HCT116 (cell line): ENCODE measurements around the gene ESPN. TPM values are rescaled to one million over a fixed set of nuclear protein-coding genes. Genes with fewer than 3 reads are reported as not detected.

ENCODE experiments used
- ATAC-seq: fragments of 200-7000 bp; cut with Tn5 transposase; 2 replicates; pipeline ENCODE4 v1.9.1; 2020; ENCODE audit warnings: mild to moderate bottlenecking, moderate library complexity
- Bru-seq: library from RNA; stranded (reverse); fragments of 400-500 nt; gene quantifications from one replicate; lab custom pipeline; 2021; lab: Mats Ljungman, UMichigan
- BruChase-seq, 2 experiments: library from RNA; stranded (reverse); fragments of 400-500 nt; gene quantifications; one replicate each; lab custom pipeline; 2021; lab: Mats Ljungman, UMichigan
- BruUV-seq: library from RNA; stranded (reverse); fragments of 400-500 nt; replicated peaks from 2 replicates; lab custom pipeline; 2021; lab: Mats Ljungman, UMichigan
- CTCF ChIA-PET: fragments of 300-600 bp; sonication (Branson Sonifier 250); formaldehyde crosslinking; loops from one replicate; lab custom pipeline; 2021; ENCODE audit warnings: antibody characterized with exemption; lab: Charles Lee
- POLR2A ChIA-PET: fragments of 300-600, 350-600 bp; sonication (Branson Sonifier 250); formaldehyde crosslinking; loops from one replicate; lab custom pipeline; 2021; ENCODE audit warnings: antibody characterized with exemption; lab: Charles Lee
- RAD21 ChIA-PET, 2 experiments: fragments of 300-600 bp; sonication (Branson Sonifier 250); formaldehyde crosslinking; loops; one replicate each; lab custom pipeline; 2023; ENCODE audit warnings: low total read pairs in 2 of 2; ENCODE audit not compliant: uncharacterized antibody in 2 of 2, unreplicated experiment in 2 of 2, low non-redundant PET in 1 of 2; lab: Charles Lee
- DNase-seq: peaks from one replicate; pipeline ENCODE4 v3.0.0-alpha.2; 2010; ENCODE audit warnings: low read depth, low spot score
- H2AFZ ChIP-seq: fragments of 200-600 bp; shearing (Covaris generic), sonication (generic); 2 replicates; pipeline ENCODE4 v1.6.1; 2017; ENCODE audit warnings: low read depth, mixed run types, mixed read lengths, antibody characterized with exemption, low read length; ENCODE audit not compliant: poor library complexity, severe bottlenecking
- H3K27ac ChIP-seq: 2 replicates; pipeline ENCODE4 v1.5.1; 2012; ENCODE audit warnings: low read depth, low read length
- H3K27me3 ChIP-seq: fragments of 200-600 bp; sonication (generic); 2 replicates; pipeline ENCODE4 v1.6.1; 2016; ENCODE audit warnings: mixed run types, low read length, mixed read lengths; ENCODE audit not compliant: insufficient read depth
- H3K36me3 ChIP-seq, 2 experiments: fragments of 200-500 bp in 1 of 2; fragments of 200-600 bp in 1 of 2; sonication (Bioruptor generic) in 1 of 2; sonication (generic) in 1 of 2; 2 replicates each; pipeline versions ENCODE4 v1.5.1 to v1.6.1; 2014 to 2016; ENCODE audit warnings: low read length in 2 of 2, inconsistent platforms in 1 of 2, mixed read lengths in 1 of 2, mixed run types in 1 of 2; ENCODE audit not compliant: insufficient read depth in 2 of 2, control insufficient read depth in 1 of 2
- H3K4me1 ChIP-seq, 2 experiments: fragments of 200-600 bp in 1 of 2; sonication (generic) in 1 of 2; 2 replicates each; pipeline versions ENCODE4 v1.5.1 to v1.6.1; 2012 to 2017; ENCODE audit warnings: low read length in 2 of 2, inconsistent platforms in 1 of 2, mild to moderate bottlenecking in 1 of 2, mixed read lengths in 1 of 2, mixed run types in 1 of 2, moderate library complexity in 1 of 2; ENCODE audit not compliant: insufficient read depth in 2 of 2, control insufficient read depth in 1 of 2
- H3K4me2 ChIP-seq: fragments of 200-600 bp; sonication (generic); 2 replicates; pipeline ENCODE4 v1.6.1; 2017; ENCODE audit warnings: mixed run types, low read length, mixed read lengths
- H3K4me3 ChIP-seq, 2 experiments: fragments of 200-600 bp in 1 of 2; sonication (generic) in 1 of 2; replicated peaks in 1 of 2; 2 replicates each; pipeline ENCODE4 v1.5.1; 2011 to 2016; ENCODE audit warnings: low read length in 2 of 2, control low read depth in 1 of 2, low read depth in 1 of 2, mild to moderate bottlenecking in 1 of 2, mixed read lengths in 1 of 2, mixed run types in 1 of 2
- H3K79me2 ChIP-seq: fragments of 200-600 bp; sonication (generic); 2 replicates; pipeline ENCODE4 v1.6.1; 2017; ENCODE audit warnings: mild to moderate bottlenecking, mixed run types, low read length, moderate library complexity, mixed read lengths; ENCODE audit not compliant: insufficient read depth
- H3K9ac ChIP-seq: fragments of 200-600 bp; sonication (generic); 2 replicates; pipeline ENCODE4 v1.6.1; 2016; ENCODE audit warnings: low read length, mixed read lengths
- H3K9me2 ChIP-seq: fragments of 200-600 bp; sonication (generic), shearing (Covaris generic); 2 replicates; pipeline ENCODE4 v1.6.1; 2017; ENCODE audit warnings: mixed run types, mild to moderate bottlenecking, moderate library complexity; ENCODE audit not compliant: insufficient read depth
- H3K9me3 ChIP-seq, 2 experiments: fragments of 200-500 bp in 1 of 2; fragments of 200-600 bp in 1 of 2; sonication (Bioruptor generic) in 1 of 2; sonication (generic) in 1 of 2; 2 replicates each; pipeline ENCODE4 v1.6.1; 2014 to 2017; ENCODE audit warnings: low read length in 2 of 2, mixed read lengths in 2 of 2, inconsistent platforms in 1 of 2, low read depth in 1 of 2, mild to moderate bottlenecking in 1 of 2, mixed run types in 1 of 2, moderate library complexity in 1 of 2; ENCODE audit not compliant: control insufficient read depth in 1 of 2, insufficient read depth in 1 of 2
- H4K20me1 ChIP-seq: fragments of 200-600 bp; sonication (generic), shearing (Covaris generic); 2 replicates; pipeline ENCODE4 v1.6.1; 2017; ENCODE audit warnings: mixed run types, mild to moderate bottlenecking, moderate library complexity; ENCODE audit not compliant: insufficient read depth
- EZH2phosphoT487 ChIP-seq: fragments of 200-600 bp; IDR thresholded peaks from 2 replicates; pipeline ENCODE4 v1.6.1; 2018; ENCODE audit warnings: antibody characterized with exemption, borderline replicate concordance
- POLR2A ChIP-seq: IDR thresholded peaks from 2 replicates; pipeline ENCODE4 v1.7.0; 2011; ENCODE audit warnings: borderline replicate concordance; ENCODE audit not compliant: insufficient read depth, insufficient read length; ENCODE audit errors: extremely low read depth
- POLR2AphosphoS5 ChIP-seq: IDR thresholded peaks from 2 replicates; pipeline ENCODE4 v1.6.1; 2011; ENCODE audit warnings: mild to moderate bottlenecking, low read depth, low read length, moderate library complexity
- TCF7L2 ChIP-seq: IDR thresholded peaks from 2 replicates; pipeline ENCODE4 v1.7.0; 2011; ENCODE audit warnings: borderline replicate concordance, inconsistent platforms; ENCODE audit not compliant: insufficient read depth, insufficient read length; ENCODE audit errors: extremely low read depth
- ZFX ChIP-seq: fragments of 450-650 bp; IDR thresholded peaks from 2 replicates; pipeline ENCODE4 v1.6.1; 2017
- intact Hi-C: fragments of 100-400 bp; cut with micrococcal nuclease; formaldehyde crosslinking; loops from 2 replicates; pipeline ENCODE4 v1.10.0; 2022
- long read RNA-seq: library from polyadenylated mRNA; unstranded; transcript quantifications from one replicate; pipeline ENCODE4 v2.0.0, GENCODE V29; 2021; ENCODE audit not compliant: unreplicated experiment
- polyA plus RNA-seq: library from polyadenylated mRNA; unstranded; fragments of >200 nt; gene quantifications from 2 replicates; pipeline ENCODE4 v1.2.1, GENCODE V29; 2012; ENCODE audit warnings: missing spikeins
- total RNA-seq: library from RNA; stranded (reverse); gene quantifications from one replicate; pipeline ENCODE4 v1.2.1, GENCODE V29; 2021; ENCODE audit not compliant: unreplicated experiment

Gene ESPN
- total RNA-seq (114 TPM), Bru-seq, nascent RNA (percentile 52 among the genes with signal in this experiment), BruChase-seq, experiment 1, labeled RNA remaining after a 6-hour chase (percentile 52 among the genes with signal in this experiment), BruChase-seq, experiment 2, labeled RNA remaining after a 2-hour chase (percentile 54 among the genes with signal in this experiment)
- polyA plus RNA-seq = 112 and 113 TPM in 2 replicates
- long read RNA-seq, partial matches to known transcripts = 32 of 52 reads
- long read RNA-seq, other reads (novel, unspliced or antisense) = 17 of 52 reads

- peaks cover 11% of the 10 kb centered on the region; the same call in 1 of the 2 replicates for H3K79me2 ChIP-seq
- ATAC-seq = peak; percentile 33
- no peaks in the 10 kb centered on the region for H3K27me3 ChIP-seq
- peak within 1 kb of the TSS; percentile 83 for H3K4me2 ChIP-seq
- ChIA-PET RAD21 (no interaction called here), POLR2A (no interaction called here), CTCF (interaction anchor here (1.4 kb wide), 2 partner anchors 13 to 15 kb away, joined by 5 to 8 read pairs; no protein-coding TSS in a partner anchor)
- H3K9ac ChIP-seq = peak within 1 kb of the TSS; percentile 73
- no peaks in the 10 kb centered on the region for H4K20me1 ChIP-seq
- TF ChIP-seq POLR2A (peak; percentile 96), EZH2phosphoT487 (no peak), TCF7L2 (no peak), ZFX (peak; percentile 93; the same call in 1 of the 2 replicates), POLR2AphosphoS5 (peak; percentile 97)
- no peaks in the 10 kb centered on the region for H3K36me3 ChIP-seq
- no peak for DNase-seq
- H3K4me1 ChIP-seq = peaks cover 61 to 83% of the 10 kb centered on the region in 2 experiments
- H3K27ac ChIP-seq = peak within 1 kb of the TSS; percentile 81
- intact Hi-C loops = no loop called here
- BruUV-seq = no TSS peak
- H3K9me3 ChIP-seq = no peaks in the 10 kb centered on the region
- H3K4me3 ChIP-seq = peak within 1 kb of the TSS; percentile 62 to 76
- peak within 1 kb of the TSS; percentile 3 for H2AFZ ChIP-seq
- no peaks in the 10 kb centered on the region for H3K9me2 ChIP-seq
Observed at GRCh38 chr1:6424619-6425593, at the start of gene ESPN. TSS of gene ESPN (plus strand) at chr1:6424776. CDS start at chr1:6424956, 180 bp downstream.
